Activated T-helper 2 cell treated with anti-CD3 and anti-CD28 coated beads, Interferon-gamma antibody, Interleukin-2, Interleukin-4, amounts not matched to agents 10 μg/mL and 5 μg/mL and 100 μg/mL, durations not matched to agents 14 hours and 24 hours and 36 hours (primary cell): ENCODE measurements around the gene EIF3K. TPM values are rescaled to one million over a fixed set of nuclear protein-coding genes. Genes with fewer than 3 reads are reported as not detected.

Experiments used
- total RNA-seq: library from RNA; stranded (reverse); gene quantifications from 2 replicates; pipeline ENCODE4 v1.2.3, GENCODE V29; 2022

EIF3K gene
- total RNA-seq, 1 donor from 2014 or later = 287 TPM

Other genes starting within 250 kb of the EIF3K start
- 286 and 299 TPM in 2 replicates for gene PSMD8, start 244.6 kb upstream of the EIF3K start, total RNA-seq
- gene GGN, start 231.2 kb upstream of the EIF3K start, total RNA-seq = 0.71 TPM in 1 of 2 replicates, not detected in the other
- gene SPRED3, start 230.5 kb upstream of the EIF3K start, total RNA-seq = 3.2 TPM in 2 replicates
- gene FAM98C, start 216.1 kb upstream of the EIF3K start, total RNA-seq = 32.7 and 34.5 TPM in 2 replicates
- gene RASGRP4, start 193.0 kb upstream of the EIF3K start, total RNA-seq = 17.6 and 20.0 TPM in 2 replicates
- 8.0 and 8.7 TPM in 2 replicates for gene RYR1, start 185.5 kb upstream of the EIF3K start, total RNA-seq
- gene MAP4K1, start 1.2 kb upstream of the EIF3K start, total RNA-seq = 181 and 187 TPM in 2 replicates
- gene ACTN4, start 28.5 kb downstream of the EIF3K start, total RNA-seq = 329 and 334 TPM in 2 replicates
- 2.9 and 3.6 TPM in 2 replicates for gene CAPN12, start 125.3 kb downstream of the EIF3K start, total RNA-seq
- not detected in 2 replicates for gene LGALS7, start 154.3 kb downstream of the EIF3K start, total RNA-seq
- not detected in 2 replicates for gene LGALS7B, start 170.0 kb downstream of the EIF3K start, total RNA-seq
- 1.6 and 2.0 TPM in 2 replicates for gene LGALS4, start 193.8 kb downstream of the EIF3K start, total RNA-seq
- gene ECH1, start 212.6 kb downstream of the EIF3K start, total RNA-seq = 180 and 183 TPM in 2 replicates
- gene HNRNPL, start 230.8 kb downstream of the EIF3K start, total RNA-seq = 700 and 708 TPM in 2 replicates